C4-2B (cell line): ENCODE measurements around the gene KDELR3.

Source experiments
- CTCF ChIP-seq: fragments of 450-650 bp; conservative IDR thresholded peaks from 2 replicates; pipeline ENCODE4 v1.5.1; 2017; ENCODE audit warnings: mild to moderate bottlenecking
- ZFX ChIP-seq: fragments of 450-650 bp; IDR thresholded peaks from 2 replicates; pipeline ENCODE4 v1.6.1; 2017

- TF ChIP-seq CTCF = no peak
- TF ChIP-seq ZFX = no peak
Observed at GRCh38 chr22:38506118-38506962, 38.4 kb downstream of the KDELR3 start, which contains the start of gene DDX17.
